ENCODE results near the gene ADARB2. TPM values are rescaled to one million over a fixed set of nuclear protein-coding genes. Genes with fewer than 3 reads are reported as not detected.

The ADARB2 gene
- total RNA-seq, 4 donors from 2014 or later: 2.3 to 3.7 (median 2.6) TPM

DNA sequence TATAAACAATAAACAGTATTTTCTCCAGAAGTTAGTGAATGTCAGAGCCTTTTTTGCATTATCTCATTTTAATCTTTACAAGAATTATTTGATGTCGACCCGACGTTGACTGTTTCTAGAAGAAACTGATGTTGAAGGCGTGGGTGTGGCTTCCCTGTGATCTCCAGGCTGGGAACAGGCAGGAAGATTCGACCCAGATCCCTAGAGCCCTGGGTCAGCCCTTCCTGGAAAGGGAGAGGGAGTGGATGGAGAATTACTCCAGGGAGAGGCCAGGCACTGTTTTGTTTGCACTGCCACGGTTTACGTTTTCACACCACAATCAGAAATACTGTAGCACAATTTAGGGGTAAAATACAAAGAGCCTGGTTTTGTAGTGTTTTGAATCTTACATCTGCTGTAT lies 133.1 kb downstream of the ADARB2 start:
- no peak overlapping the region for H3K27ac ChIP-seq (replicated peaks in 1 of 4)
- peaks cover 0 to 7% (median 3%) of the 10 kb centered on the region in 4 donors for H3K4me1 ChIP-seq
- H3K27me3 ChIP-seq: peaks cover 0 to 42% (median 4%) of the 10 kb centered on the region in 4 donors
- no peaks in the 10 kb centered on the region for H3K9me3 ChIP-seq
- 59% methylated on average over 7 of the region's 7 CpGs for WGBS
- TF ChIP-seq POLR2A (IDR thresholded peaks at IDR 0.05; ENCODE audit: low read depth) (no peak), EP300 (IDR thresholded peaks at IDR 0.05) (no peak), POLR2AphosphoS5 (IDR thresholded peaks at IDR 0.05) (no peak)
- TF ChIP-seq, protein P1, sequence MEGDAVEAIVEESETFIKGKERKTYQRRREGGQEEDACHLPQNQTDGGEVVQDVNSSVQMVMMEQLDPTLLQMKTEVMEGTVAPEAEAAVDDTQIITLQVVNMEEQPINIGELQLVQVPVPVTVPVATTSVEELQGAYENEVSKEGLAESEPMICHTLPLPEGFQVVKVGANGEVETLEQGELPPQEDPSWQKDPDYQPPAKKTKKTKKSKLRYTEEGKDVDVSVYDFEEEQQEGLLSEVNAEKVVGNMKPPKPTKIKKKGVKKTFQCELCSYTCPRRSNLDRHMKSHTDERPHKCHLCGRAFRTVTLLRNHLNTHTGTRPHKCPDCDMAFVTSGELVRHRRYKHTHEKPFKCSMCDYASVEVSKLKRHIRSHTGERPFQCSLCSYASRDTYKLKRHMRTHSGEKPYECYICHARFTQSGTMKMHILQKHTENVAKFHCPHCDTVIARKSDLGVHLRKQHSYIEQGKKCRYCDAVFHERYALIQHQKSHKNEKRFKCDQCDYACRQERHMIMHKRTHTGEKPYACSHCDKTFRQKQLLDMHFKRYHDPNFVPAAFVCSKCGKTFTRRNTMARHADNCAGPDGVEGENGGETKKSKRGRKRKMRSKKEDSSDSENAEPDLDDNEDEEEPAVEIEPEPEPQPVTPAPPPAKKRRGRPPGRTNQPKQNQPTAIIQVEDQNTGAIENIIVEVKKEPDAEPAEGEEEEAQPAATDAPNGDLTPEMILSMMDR (IDR thresholded peaks at IDR 0.05): no peak
- H3K4me3 ChIP-seq: no peak overlapping the region
- H3K36me3 ChIP-seq: no peaks in the 10 kb centered on the region
- no peak for DNase-seq (ENCODE audit: extremely low spot score)
- intact Hi-C loops (cut with DNase I): no loop called here

DNA sequence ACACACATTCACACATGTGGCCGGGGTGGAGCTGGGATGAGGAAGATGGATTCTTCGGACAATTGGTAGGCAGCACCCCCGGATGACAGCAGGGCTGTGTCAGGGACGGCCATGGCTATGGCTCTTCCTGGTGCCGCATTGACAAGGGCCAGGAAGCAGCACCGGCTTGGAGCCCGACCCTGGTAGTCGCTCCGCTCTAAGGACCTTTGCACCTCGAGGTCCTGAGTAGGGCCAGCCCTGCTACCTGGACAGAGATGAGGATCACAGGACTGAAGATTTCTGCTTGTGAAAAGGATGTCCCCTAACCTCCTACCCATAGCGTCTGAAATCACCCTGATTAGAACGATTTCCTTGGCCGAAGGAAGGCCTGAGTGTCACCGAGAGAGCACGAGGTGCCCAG lies 134.1 kb downstream of the ADARB2 start:
- 81% methylated on average over 13 of the region's 15 CpGs for WGBS
- intact Hi-C loops (cut with DNase I): no loop called here
- no peak for DNase-seq (ENCODE audit: extremely low spot score)
- Histone ChIP-seq H3K9me3 (no peaks in the 10 kb centered on the region), H3K27me3 (peaks cover 0 to 44% (median 2%) of the 10 kb centered on the region in 4 donors), H3K36me3 (no peaks in the 10 kb centered on the region), H3K27ac (replicated peaks in 1 of 4) (no peak overlapping the region), H3K4me1 (no peaks in the 10 kb centered on the region), H3K4me3 (no peak overlapping the region)
- TF ChIP-seq POLR2AphosphoS5 (IDR thresholded peaks at IDR 0.05) (no peak), POLR2A (IDR thresholded peaks at IDR 0.05; ENCODE audit: low read depth) (no peak), EP300 (IDR thresholded peaks at IDR 0.05) (no peak)
- TF ChIP-seq, protein P1 (IDR thresholded peaks at IDR 0.05): no peak

DNA sequence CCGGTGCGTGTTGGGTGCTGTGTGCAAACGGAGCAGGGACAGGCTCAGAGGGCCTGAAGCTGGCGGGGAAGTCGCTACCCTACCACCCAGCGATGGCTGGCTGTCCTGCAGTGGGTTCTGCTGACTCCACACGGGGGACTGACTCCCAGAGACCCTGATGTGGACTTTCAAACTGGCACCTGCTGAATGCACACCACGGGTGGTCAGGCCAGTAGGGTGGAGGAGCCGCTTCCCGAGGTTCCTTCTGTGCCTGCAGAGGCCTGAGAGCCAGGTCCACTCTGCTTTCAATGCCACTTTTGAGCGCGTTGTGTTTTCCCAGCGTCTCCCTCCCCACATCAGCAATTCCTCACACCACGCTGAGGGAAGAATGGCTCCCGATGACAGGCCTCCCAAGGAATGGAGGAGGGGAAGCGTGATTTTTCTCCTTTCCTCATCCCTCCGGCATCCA lies 135.3 kb downstream of the ADARB2 start:
- no peaks in the 10 kb centered on the region for H3K4me1 ChIP-seq
- intact Hi-C loops (cut with DNase I): no loop called here
- TF ChIP-seq, protein P1 (IDR thresholded peaks at IDR 0.05): no peak
- TF ChIP-seq POLR2A (IDR thresholded peaks at IDR 0.05; ENCODE audit: low read depth): no peak
- TF ChIP-seq POLR2AphosphoS5 (IDR thresholded peaks at IDR 0.05): no peak
- peaks cover 0 to 40% (median 0%) of the 10 kb centered on the region in 4 donors for H3K27me3 ChIP-seq
- no peaks in the 10 kb centered on the region for H3K36me3 ChIP-seq
- no peaks in the 10 kb centered on the region for H3K9me3 ChIP-seq
- no peak overlapping the region for H3K4me3 ChIP-seq
- 72% methylated on average over 16 of the region's 17 CpGs for WGBS
- no peak for DNase-seq (ENCODE audit: extremely low spot score)
- H3K27ac ChIP-seq (replicated peaks in 1 of 4): no peak overlapping the region

DNA sequence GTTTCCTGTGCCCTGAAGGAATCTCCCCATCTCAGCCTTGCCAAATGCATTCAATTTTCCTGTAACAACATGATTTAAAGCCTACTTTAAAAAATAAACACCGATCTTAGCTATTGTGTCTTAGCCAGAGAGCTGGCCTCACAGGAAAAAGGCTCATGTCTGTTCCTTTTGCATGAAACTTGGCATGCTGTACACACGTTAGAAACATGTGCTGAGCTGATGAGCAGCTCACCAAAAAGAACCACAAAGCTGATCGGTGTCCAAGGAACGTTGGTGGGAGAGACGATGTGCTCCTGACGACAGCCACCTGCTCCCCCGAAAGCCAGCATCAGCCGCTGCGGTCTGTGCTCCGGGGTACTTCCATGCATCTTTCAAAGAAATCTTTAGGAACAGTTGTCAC lies 135.9 kb downstream of the ADARB2 start:
- Histone ChIP-seq H3K4me1 (no peaks in the 10 kb centered on the region), H3K4me3 (no peak overlapping the region), H3K9me3 (no peaks in the 10 kb centered on the region), H3K27ac (replicated peaks in 1 of 4) (no peak overlapping the region), H3K27me3 (peaks cover 0 to 41% (median 0%) of the 10 kb centered on the region in 4 donors), H3K36me3 (no peaks in the 10 kb centered on the region)
- TF ChIP-seq POLR2A (IDR thresholded peaks at IDR 0.05; ENCODE audit: low read depth) (no peak), EP300 (IDR thresholded peaks at IDR 0.05) (no peak), POLR2AphosphoS5 (IDR thresholded peaks at IDR 0.05) (no peak)
- TF ChIP-seq, protein P1 (IDR thresholded peaks at IDR 0.05): no peak
- intact Hi-C loops (cut with DNase I): no loop called here
- no peak for DNase-seq (ENCODE audit: extremely low spot score)
- WGBS: 43% methylated on average over 10 of the region's 10 CpGs

DNA sequence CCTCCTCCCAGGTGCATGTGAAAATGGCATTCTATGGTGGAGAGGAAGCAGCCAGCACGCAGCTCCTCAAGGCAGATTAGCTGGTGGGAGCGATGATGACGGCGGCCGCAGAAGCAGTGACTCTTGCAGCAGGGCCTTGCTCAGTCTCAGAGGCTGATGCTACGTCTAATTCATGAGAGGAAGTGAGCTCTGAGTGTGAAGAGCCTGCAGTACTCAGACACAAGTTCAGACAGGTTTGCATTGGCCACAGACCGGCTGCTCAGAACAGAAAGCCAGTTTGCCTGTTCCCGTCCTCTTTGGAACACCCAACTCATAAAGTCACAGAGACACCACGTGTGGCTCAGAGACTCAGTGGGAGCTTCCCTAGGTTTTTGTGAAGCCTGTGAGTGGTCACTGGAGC lies 136.5 kb downstream of the ADARB2 start:
- H3K36me3 ChIP-seq: no peaks in the 10 kb centered on the region
- H3K4me3 ChIP-seq: no peak overlapping the region
- H3K27ac ChIP-seq (replicated peaks in 1 of 4): no peak overlapping the region
- DNase-seq (ENCODE audit: extremely low spot score): no peak
- no peaks in the 10 kb centered on the region for H3K9me3 ChIP-seq
- intact Hi-C loops (cut with DNase I): no loop called here
- H3K4me1 ChIP-seq: no peaks in the 10 kb centered on the region
- WGBS: 75% methylated on average over 8 of the region's 9 CpGs
- peaks cover 0 to 37% (median 0%) of the 10 kb centered on the region in 4 donors for H3K27me3 ChIP-seq
- TF ChIP-seq EP300 (IDR thresholded peaks at IDR 0.05) (no peak), POLR2AphosphoS5 (IDR thresholded peaks at IDR 0.05) (no peak), POLR2A (IDR thresholded peaks at IDR 0.05; ENCODE audit: low read depth) (no peak)
- TF ChIP-seq, protein P1 (IDR thresholded peaks at IDR 0.05): no peak

Data from esophagus muscularis mucosa (tissue), 4 donors.